HepG2 (cell line): ENCODE data around the gene MTR.

Experiments used
- GTF2F1 ChIP-seq: fragments of 150-350 bp; IDR thresholded peaks from 2 replicates; pipeline ENCODE4 v1.6.1; 2014; ENCODE audit warnings: low read length
- KDM4B ChIP-seq: sonication (generic); formaldehyde crosslinking; IDR thresholded peaks from 2 replicates; pipeline ENCODE4 v1.4.0; 2020; ENCODE audit warnings: missing genetic modification reagents
- KDM6A ChIP-seq: IDR thresholded peaks from 2 replicates; pipeline ENCODE4 v1.6.1; 2016; ENCODE audit warnings: low read depth
- MAX ChIP-seq: IDR thresholded peaks from 2 replicates; pipeline ENCODE4 v1.6.1; 2012; ENCODE audit warnings: inconsistent platforms
- NFYB ChIP-seq: sonication (generic); formaldehyde crosslinking; IDR thresholded peaks from 2 replicates; pipeline ENCODE4 v1.4.0; 2020; ENCODE audit warnings: missing genetic modification reagents
- ZNF292 ChIP-seq: sonication (generic); formaldehyde crosslinking; IDR thresholded peaks from 2 replicates; pipeline ENCODE4 v1.8.1; 2022; ENCODE audit warnings: mild to moderate bottlenecking, low read depth, missing genetic modification reagents, borderline replicate concordance
- TF ChIP-seq, protein P1 (sequence below): IDR thresholded peaks from 2 replicates; pipeline ENCODE4 v1.6.1; 2012; ENCODE audit warnings: low read length, improper control_type of control experiment

DNA sequence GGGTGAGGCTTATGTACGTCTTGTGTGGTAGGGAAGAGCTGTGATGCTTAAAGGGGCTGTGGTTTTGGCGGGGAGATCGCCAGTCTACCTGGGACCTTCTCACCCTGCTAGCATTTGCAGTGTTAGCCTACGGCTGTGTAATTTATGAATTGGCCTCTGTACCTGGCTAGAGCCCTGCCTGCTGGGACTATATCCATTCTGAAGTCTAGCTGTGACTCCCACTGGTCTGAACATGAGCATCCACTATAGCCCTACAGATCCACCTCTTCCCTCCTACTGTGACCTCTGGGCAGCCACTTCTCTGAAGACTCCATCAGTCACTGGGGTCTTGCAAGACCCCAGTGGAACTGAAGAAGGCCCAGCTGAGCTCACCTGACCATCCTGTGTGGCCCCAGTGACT, 135.4 kb downstream of the MTR start:
- no peak for TF ChIP-seq GTF2F1
- no peak for TF ChIP-seq KDM4B (CRISPR knock-in tag)
- no peak for TF ChIP-seq ZNF292 (CRISPR knock-in tag)
- TF ChIP-seq, protein P1, sequence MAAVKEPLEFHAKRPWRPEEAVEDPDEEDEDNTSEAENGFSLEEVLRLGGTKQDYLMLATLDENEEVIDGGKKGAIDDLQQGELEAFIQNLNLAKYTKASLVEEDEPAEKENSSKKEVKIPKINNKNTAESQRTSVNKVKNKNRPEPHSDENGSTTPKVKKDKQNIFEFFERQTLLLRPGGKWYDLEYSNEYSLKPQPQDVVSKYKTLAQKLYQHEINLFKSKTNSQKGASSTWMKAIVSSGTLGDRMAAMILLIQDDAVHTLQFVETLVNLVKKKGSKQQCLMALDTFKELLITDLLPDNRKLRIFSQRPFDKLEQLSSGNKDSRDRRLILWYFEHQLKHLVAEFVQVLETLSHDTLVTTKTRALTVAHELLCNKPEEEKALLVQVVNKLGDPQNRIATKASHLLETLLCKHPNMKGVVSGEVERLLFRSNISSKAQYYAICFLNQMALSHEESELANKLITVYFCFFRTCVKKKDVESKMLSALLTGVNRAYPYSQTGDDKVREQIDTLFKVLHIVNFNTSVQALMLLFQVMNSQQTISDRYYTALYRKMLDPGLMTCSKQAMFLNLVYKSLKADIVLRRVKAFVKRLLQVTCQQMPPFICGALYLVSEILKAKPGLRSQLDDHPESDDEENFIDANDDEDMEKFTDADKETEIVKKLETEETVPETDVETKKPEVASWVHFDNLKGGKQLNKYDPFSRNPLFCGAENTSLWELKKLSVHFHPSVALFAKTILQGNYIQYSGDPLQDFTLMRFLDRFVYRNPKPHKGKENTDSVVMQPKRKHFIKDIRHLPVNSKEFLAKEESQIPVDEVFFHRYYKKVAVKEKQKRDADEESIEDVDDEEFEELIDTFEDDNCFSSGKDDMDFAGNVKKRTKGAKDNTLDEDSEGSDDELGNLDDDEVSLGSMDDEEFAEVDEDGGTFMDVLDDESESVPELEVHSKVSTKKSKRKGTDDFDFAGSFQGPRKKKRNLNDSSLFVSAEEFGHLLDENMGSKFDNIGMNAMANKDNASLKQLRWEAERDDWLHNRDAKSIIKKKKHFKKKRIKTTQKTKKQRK: no peak
- TF ChIP-seq MAX: no peak
- TF ChIP-seq NFYB (CRISPR knock-in tag): no peak
- TF ChIP-seq KDM6A (CRISPR knock-in tag): no peak
